HG03565 (cell line): ENCODE data around the gene PRR22.

Experiments used
- ATAC-seq: cut with Tn5 transposase; IDR thresholded peaks from one replicate; pipeline ENCODE4 v1.9.1; 2021; ENCODE audit warnings: mild to moderate bottlenecking, moderate library complexity; ENCODE audit not compliant: unreplicated experiment

Gene PRR22

DNA sequence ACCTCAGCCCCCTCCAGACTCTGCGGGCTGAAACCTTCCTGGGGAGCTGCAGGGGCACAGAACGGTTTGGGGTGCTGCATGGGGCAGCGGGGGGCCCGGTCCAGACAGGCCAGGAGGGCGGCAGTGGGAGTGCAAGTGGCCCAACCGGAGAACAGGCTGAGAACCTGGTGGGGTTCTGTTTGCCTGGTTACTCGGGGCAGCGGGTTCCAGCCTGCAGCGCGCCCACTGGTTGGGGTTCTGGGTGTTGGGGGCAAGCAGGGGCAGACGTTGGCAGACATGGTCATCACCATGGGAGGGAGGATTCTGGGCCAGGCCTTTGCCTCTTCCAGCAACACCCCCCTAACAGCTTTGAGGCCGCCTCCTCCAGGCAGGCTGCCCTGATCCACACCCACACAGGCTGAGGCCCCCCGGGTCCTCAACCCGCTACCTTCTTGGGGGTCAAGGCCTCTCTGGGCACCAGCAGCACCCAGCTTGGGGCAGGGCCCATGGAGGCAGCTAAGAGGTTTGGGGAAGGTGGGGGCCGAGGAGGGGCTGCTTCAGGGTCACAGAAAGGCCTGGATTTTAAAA, at the start of gene PRR22:
Gene PRR22, minus strand, starts transcription at position 166 of the 567 bp plus-strand sequence. Its CDS starts 86 bp downstream, at position 80.
- ATAC-seq: no peak

GRCh38 chr19:5832527-5833216, 48.1 kb upstream of the PRR22 start:
- no peak for ATAC-seq

DNA sequence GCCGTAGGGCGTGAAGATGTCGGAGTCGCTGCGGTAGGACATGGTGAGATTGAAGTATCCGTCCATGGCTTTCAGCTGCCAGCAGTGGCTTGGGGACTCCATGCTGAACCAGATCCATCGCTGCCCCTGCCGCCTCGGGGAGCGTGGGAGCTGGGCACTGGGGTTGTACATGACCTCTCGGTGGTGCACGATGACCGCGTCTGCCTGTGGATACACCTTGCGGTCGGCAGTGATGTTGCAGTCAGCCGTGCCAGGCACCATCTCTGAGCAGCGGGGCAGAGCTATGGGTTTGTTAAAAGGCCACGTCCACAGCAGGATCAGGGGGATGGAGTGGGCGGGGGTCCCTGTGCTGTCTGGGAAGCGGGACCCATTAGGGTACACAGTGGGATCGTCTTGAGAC, 47.5 kb upstream of the PRR22 start:
- no peak for ATAC-seq

DNA sequence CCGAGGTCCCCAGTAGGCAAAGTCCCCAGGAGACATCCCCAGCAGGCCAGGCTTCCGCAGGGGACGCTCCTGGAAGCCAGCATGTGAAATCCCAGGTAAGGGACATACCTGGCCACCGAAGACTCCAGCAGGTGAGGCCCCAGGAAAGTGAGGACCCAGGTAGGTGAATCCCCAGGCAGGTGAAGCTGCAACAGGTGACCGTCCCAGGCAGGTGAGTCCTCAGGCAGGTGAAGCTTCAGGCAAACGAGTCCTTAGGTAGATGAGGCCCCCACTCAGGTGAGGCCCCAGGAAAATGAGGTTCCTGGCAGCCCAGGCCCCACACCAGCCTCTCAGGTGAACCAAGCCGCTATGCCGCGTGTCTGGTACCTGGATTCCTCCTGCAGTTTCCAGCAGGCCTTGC, 46.6 kb upstream of the PRR22 start:
- no peak for ATAC-seq

DNA sequence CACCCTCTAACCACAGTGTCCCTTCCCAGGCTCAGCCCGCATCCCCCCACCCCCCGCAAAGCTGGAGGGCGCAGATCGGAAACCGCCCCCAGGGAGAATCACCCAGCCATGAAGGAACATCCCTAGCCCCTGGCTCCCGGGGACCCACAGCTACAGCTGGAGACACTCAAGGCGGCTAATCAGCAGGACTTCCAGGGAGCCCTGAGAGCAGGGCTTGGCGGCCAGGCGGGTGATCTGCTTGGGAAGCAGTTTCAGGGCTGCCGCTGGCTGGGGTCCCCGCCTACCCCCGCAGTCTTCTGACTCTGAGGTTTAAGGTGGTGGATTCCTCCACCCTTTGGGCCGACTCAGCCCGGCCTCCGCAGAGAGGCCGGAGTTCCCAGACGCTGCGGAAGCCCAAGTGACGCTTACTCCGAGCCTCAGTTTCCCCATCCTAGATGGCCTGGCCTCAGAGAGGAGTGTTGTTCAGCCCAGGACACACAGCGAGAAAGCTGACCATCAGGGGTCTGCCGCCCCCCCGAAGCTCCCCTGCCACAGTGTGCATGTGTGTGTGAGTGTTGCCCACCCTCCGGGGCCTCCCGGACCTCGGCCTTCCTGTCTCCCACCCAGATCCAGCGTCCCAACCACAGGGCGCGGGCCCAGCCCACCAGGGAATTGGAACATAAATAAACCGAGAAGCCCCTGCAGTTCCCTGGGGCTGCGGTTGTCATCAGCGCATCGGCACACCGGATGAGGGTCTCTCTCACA, 45.2 kb upstream of the PRR22 start:
- no peak for ATAC-seq

GRCh38 chr19:5828661-5829566, 44.4 kb upstream of the PRR22 start:
- ATAC-seq: no peak

DNA sequence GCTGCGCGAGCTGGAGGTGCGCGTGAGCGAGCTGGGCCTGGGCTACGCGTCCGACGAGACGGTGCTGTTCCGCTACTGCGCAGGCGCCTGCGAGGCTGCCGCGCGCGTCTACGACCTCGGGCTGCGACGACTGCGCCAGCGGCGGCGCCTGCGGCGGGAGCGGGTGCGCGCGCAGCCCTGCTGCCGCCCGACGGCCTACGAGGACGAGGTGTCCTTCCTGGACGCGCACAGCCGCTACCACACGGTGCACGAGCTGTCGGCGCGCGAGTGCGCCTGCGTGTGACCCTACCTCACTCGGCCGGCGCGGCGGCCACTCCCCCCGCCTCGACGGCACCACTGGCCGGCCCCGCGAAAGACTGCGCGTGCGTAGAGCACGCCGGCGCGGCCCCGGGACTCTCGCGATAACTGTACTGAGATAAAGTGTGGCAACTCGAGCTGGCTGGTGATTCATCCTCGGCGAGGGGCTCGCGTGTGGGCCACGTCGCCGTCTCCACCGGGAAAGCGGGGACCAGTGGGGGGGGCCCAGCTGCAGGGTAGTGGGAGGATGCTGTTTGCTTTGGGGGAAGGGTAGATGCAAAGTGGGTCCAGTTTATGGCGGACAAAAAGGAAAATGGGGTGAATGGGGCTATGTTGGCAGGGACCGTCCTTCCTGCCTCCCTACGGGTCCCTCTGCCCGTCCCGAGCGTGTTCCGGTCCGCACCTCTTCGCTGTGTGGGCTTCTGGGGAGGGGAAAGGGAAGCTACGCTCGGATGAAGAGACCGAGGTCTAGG, 43.5 kb upstream of the PRR22 start:
- peak; percentile 68 for ATAC-seq

- ATAC-seq: no peak
Observed at GRCh38 chr19:5827342-5827890, 42.9 kb upstream of the PRR22 start.

DNA sequence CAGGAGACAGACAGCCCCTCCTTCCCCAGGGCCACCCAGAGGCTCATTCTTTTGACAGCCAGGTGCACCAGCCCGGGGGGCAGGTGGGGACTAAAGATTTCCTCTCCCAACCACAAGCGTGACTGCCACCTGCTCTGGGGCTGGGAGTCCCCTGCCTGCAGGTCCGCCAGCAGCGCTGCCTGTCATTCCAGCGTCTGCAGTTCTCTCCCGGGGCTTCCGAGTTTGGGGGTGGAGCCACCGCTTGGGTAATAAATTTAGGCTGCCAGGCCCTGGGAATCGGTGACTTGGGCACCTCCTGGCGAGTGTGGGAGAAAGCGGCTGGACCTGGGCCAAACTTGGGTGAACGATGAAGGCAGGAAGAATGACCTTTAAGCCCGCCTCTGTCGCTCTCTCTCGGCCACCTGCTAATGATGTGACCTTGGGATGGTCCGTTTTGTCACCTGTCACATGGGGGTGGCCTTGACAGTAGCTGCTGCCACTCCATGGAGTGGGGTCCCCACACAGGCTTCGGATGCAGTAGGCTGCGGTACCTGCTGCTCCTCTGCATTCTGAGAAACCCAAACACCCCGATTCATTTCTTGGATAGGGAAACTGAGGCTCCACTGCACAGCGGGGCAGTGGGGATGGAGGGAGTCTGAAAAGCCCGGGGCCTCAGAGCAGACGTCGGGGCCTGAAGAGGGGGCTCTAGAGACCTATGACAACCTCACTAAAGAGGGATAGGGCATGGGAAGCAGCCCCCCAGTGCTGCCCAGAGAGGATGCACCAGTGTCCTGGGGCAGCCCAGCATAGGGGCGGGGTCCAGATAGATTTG, 42.2 kb upstream of the PRR22 start:
- ATAC-seq: no peak

DNA sequence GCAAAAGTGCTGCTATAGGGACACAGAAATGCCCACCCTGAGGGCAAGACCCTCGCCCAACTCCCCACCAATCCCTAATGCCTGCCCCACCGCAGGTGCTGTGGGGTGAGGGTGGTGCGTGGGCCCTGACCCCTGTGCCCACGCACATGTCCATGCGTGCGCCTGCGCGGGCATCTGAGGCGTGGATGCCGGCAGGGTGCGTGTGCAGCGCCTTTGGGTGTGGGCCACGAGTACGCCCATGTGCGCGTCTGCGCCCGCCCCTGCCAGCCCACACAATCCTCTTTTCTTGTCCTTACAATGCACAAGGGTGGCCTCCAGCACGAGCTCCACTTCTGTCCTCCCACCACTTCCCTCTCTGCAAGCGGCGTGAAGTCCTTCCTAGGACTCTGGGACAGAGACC, 40.6 kb upstream of the PRR22 start:
- no peak for ATAC-seq

GRCh38 chr19:5824751-5825150, 40.2 kb upstream of the PRR22 start:
- no peak for ATAC-seq

- ATAC-seq: no peak
Observed at GRCh38 chr19:5823579-5824281, 39.2 kb upstream of the PRR22 start.

- ATAC-seq: no peak
Observed at GRCh38 chr19:5822181-5822844, 37.8 kb upstream of the PRR22 start.

DNA sequence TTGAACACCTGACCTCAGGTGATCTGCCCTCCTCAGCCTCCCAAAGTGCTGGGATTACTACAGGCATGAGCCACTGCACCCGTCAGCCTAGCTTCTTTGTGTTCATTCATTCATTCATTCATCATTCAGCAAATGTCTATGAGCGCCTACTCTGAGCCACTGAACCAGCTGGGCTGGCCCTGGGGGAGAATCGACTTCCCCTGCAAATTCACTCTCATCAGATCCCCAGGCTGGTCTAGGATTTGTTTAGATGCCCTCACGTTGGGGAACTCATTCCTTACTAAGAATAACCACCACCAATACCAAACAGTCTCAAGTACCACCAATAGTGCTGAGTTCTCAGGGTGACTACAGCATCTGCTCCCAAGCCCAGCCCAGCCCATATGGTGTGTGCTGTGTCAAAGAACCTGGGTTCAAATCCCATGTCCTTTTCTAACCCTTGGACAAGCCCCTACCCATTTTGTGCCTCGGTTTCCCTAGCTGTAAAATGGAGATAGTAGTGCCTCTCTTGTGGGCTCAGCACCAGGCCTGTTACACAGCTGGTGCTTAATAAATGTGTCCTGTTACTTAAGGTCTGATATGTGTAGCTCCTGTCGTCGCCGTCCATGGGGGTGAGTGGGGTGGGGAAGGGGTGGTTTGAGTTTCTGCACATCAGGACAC, 37.1 kb upstream of the PRR22 start:
- ATAC-seq: no peak

DNA sequence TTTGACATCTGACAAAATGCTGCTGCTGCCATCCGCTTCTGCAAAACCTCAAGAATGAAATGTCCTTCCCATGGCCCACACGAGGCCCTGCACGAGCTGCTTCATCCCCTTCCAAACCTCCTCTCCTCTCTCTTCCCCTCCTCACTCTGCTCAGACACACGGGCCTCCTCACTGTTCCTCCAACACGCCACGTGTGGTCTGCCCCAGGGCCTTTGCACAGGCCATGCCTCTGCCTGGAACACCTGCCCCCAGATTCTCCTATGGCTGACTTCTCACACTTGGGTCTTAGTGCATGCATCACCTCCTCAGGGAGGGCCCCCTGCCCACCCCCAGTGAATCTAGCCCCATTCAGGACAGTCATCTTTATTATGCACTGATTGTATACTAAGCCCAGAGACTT, 36.2 kb upstream of the PRR22 start:
- ATAC-seq: no peak

DNA sequence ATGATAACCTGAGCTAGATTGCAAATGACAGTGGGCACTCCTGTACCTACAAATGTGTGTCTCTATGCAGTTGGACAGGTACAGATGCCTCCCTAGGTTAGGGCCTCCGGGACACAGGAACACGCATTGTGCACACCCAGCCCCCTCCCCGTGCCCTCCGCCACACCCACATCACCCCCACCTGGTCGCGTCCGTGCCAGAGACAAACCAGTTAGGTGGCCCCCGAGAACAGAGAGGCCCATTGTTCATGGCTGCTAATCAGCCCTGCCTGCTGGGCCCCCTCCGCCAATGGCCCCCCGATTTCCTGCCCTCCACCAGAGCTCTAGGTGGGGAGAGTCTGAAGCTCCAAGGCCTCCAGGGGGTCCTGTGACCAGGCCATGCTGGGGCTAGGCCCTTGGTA, 34.0 kb upstream of the PRR22 start:
- ATAC-seq: no peak

- ATAC-seq: no peak
Observed at GRCh38 chr19:5817218-5817617, 32.7 kb upstream of the PRR22 start.

- ATAC-seq: no peak
Observed at GRCh38 chr19:5814852-5815246, 30.3 kb upstream of the PRR22 start.
